ENCODE measurements around the gene HIVEP1. TPM values are rescaled to one million over a fixed set of nuclear protein-coding genes. Genes with fewer than 3 reads are reported as not detected.

HIVEP1 gene
- total and polyA plus RNA-seq, 2 of the 13 experiments (the other 11 are each of a cell fraction or from before 2014, with no cell fraction given): 7.4 to 9.9 TPM

DNA sequence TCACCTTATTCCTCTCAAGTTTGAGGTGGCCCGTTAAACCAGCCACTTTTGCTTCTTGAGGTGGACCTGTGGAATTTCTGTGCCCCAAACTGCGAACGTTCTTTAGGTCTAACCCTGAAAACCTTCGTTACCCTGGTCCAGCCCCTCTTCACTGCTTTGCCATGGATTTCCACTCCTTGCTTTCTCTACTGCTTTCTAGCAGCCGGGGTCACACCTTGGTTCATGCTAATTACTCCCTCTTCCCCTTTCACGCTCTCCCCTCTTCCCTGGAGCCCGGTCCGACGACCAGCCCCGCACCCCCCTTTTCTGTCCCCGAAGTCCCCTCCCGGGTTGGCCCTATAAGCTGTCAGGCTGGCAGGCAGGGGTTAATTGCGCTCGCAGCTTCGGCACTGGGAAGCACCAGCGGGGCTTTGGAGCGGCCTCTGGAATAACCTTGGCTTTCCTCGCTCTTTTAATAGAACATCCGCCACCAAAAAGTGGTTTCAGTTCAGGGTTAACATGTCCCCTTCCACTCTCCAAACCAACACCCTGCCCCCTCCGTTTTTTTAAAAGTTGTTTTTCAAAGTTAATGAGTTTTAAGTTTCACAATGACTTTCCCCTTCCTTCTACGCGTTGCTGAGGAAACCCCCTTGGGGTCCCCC lies 1.4 kb upstream of the HIVEP1 start (continued):
- TF ChIP-seq, protein P1, sequence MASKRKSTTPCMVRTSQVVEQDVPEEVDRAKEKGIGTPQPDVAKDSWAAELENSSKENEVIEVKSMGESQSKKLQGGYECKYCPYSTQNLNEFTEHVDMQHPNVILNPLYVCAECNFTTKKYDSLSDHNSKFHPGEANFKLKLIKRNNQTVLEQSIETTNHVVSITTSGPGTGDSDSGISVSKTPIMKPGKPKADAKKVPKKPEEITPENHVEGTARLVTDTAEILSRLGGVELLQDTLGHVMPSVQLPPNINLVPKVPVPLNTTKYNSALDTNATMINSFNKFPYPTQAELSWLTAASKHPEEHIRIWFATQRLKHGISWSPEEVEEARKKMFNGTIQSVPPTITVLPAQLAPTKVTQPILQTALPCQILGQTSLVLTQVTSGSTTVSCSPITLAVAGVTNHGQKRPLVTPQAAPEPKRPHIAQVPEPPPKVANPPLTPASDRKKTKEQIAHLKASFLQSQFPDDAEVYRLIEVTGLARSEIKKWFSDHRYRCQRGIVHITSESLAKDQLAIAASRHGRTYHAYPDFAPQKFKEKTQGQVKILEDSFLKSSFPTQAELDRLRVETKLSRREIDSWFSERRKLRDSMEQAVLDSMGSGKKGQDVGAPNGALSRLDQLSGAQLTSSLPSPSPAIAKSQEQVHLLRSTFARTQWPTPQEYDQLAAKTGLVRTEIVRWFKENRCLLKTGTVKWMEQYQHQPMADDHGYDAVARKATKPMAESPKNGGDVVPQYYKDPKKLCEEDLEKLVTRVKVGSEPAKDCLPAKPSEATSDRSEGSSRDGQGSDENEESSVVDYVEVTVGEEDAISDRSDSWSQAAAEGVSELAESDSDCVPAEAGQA (IDR thresholded peaks at IDR 0.05; ENCODE audit: low read depth): no peak
- TF ChIP-seq, protein P1 (CRISPR knock-in tag; IDR thresholded peaks at IDR 0.05; ENCODE audit: borderline replicate concordance): no peak
- TF ChIP-seq BRCA1 (CRISPR knock-in tag; IDR thresholded peaks at IDR 0.05) (no peak), RXRB (CRISPR knock-in tag; IDR thresholded peaks at IDR 0.05; ENCODE audit: borderline replicate concordance) (0 out of 2 replicates have a peak, but pooled peaks have one; percentile 21), ZNF383 (CRISPR knock-in tag; IDR thresholded peaks at IDR 0.05; ENCODE audit: borderline replicate concordance) (no peak), SUZ12 (IDR thresholded peaks at IDR 0.05; ENCODE audit: low read depth, low read length) (no peak), NFKBIZ (CRISPR knock-in tag; IDR thresholded peaks at IDR 0.05) (no peak), ZEB1 (IDR thresholded peaks at IDR 0.05; ENCODE audit: insufficient replicate concordance, low read depth) (peak; percentile 65), ZNF768 (CRISPR knock-in tag; IDR thresholded peaks at IDR 0.05) (no peak), GZF1 (CRISPR knock-in tag; IDR thresholded peaks at IDR 0.05) (no peak), ZBTB7B (CRISPR knock-in tag; IDR thresholded peaks at IDR 0.05) (0 out of 2 replicates have a peak, but pooled peaks have one; percentile 20), CHD4 (IDR thresholded peaks at IDR 0.05; ENCODE audit: borderline replicate concordance, low read length) (peak; percentile 26; the same call in 1 of the 2 replicates), TAF1 (CRISPR knock-in tag; IDR thresholded peaks at IDR 0.05) (peak; percentile 41; the same call in 1 of the 2 replicates), ZNF180 (CRISPR knock-in tag; IDR thresholded peaks at IDR 0.05; ENCODE audit: borderline replicate concordance, low read depth) (no peak), ZNF674 (CRISPR knock-in tag; IDR thresholded peaks at IDR 0.05; ENCODE audit: low read depth) (no peak), KLF9 (CRISPR knock-in tag; IDR thresholded peaks at IDR 0.05; ENCODE audit: low read depth) (0 out of 2 replicates have a peak, but pooled peaks have one; percentile 24), EHMT2 (IDR thresholded peaks at IDR 0.05; ENCODE audit: borderline replicate concordance, low read depth, low read length) (no peak), ERF (CRISPR knock-in tag; IDR thresholded peaks at IDR 0.05) (peak; percentile 57; the same call in 1 of the 2 replicates), ZNF749 (CRISPR knock-in tag; IDR thresholded peaks at IDR 0.05; ENCODE audit: borderline replicate concordance) (no peak), ZNF605 (CRISPR knock-in tag; IDR thresholded peaks at IDR 0.05) (0 out of 2 replicates have a peak, but pooled peaks have one; percentile 7)
- TF ChIP-seq, protein P2, sequence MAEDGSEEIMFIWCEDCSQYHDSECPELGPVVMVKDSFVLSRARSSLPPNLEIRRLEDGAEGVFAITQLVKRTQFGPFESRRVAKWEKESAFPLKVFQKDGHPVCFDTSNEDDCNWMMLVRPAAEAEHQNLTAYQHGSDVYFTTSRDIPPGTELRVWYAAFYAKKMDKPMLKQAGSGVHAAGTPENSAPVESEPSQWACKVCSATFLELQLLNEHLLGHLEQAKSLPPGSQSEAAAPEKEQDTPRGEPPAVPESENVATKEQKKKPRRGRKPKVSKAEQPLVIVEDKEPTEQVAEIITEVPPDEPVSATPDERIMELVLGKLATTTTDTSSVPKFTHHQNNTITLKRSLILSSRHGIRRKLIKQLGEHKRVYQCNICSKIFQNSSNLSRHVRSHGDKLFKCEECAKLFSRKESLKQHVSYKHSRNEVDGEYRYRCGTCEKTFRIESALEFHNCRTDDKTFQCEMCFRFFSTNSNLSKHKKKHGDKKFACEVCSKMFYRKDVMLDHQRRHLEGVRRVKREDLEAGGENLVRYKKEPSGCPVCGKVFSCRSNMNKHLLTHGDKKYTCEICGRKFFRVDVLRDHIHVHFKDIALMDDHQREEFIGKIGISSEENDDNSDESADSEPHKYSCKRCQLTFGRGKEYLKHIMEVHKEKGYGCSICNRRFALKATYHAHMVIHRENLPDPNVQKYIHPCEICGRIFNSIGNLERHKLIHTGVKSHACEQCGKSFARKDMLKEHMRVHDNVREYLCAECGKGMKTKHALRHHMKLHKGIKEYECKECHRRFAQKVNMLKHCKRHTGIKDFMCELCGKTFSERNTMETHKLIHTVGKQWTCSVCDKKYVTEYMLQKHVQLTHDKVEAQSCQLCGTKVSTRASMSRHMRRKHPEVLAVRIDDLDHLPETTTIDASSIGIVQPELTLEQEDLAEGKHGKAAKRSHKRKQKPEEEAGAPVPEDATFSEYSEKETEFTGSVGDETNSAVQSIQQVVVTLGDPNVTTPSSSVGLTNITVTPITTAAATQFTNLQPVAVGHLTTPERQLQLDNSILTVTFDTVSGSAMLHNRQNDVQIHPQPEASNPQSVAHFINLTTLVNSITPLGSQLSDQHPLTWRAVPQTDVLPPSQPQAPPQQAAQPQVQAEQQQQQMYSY (CRISPR knock-in tag; IDR thresholded peaks at IDR 0.05): peak; percentile 71; the same call in 1 of the 2 replicates

Measured in HepG2 (cell line).